Spleen (tissue), 7 donors: ENCODE measurements around the gene PCNX3.

Source experiments
- POLR2AphosphoS5 ChIP-seq, 3 donors: sonication (generic); formaldehyde crosslinking; IDR thresholded peaks; one replicate each; pipeline ENCODE4 v1.5.1; 2017; ENCODE audit warnings: antibody characterized with exemption in 3 of 3
- TF ChIP-seq, protein P1 (sequence below), 11 experiments: fragments of 200-600 bp in 7 of 11; fragments of 450-650 bp in 4 of 11; sonication (generic) in 4 of 11; IDR thresholded peaks in 8 of 11; conservative IDR thresholded peaks in 3 of 11; 1 replicate in 7 of 11; 2 replicates in 4 of 11; pipeline versions ENCODE4 v1.4.0 to v1.8.0; 2016 to 2021; ENCODE audit warnings: antibody characterized with exemption in 11 of 11, inconsistent platforms in 4 of 11, mild to moderate bottlenecking in 1 of 11
- donor health status: DM: no; HTN: no; CAD: no; lungs with moderate emphysema.
- donor health status: DM: no; HTN: no; CAD: no.
- donor health status: DM: no; HTN: no; CAD: no.

DNA sequence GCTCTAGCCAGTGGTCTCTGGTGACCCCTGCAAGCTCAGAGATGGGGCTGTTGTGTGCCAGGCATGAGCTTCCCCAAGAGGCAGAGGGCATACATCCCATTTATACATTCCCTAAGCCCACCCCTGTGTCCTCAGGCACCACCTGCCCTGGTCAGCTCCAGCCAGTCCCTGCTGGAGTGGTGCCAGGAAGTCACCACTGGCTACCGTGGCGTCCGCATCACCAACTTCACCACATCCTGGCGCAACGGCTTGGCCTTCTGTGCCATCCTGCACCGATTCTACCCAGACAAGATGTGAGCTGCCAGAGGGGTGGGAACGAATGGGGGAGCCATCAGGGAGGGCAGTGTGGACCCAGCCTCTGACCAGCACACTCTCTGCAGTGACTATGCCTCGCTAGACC lies 31.5 kb upstream of the PCNX3 start:
- peak; percentile 46 to 64 (median 48) for TF ChIP-seq POLR2AphosphoS5 (IDR thresholded peaks at IDR 0.05)
- TF ChIP-seq, protein P1, sequence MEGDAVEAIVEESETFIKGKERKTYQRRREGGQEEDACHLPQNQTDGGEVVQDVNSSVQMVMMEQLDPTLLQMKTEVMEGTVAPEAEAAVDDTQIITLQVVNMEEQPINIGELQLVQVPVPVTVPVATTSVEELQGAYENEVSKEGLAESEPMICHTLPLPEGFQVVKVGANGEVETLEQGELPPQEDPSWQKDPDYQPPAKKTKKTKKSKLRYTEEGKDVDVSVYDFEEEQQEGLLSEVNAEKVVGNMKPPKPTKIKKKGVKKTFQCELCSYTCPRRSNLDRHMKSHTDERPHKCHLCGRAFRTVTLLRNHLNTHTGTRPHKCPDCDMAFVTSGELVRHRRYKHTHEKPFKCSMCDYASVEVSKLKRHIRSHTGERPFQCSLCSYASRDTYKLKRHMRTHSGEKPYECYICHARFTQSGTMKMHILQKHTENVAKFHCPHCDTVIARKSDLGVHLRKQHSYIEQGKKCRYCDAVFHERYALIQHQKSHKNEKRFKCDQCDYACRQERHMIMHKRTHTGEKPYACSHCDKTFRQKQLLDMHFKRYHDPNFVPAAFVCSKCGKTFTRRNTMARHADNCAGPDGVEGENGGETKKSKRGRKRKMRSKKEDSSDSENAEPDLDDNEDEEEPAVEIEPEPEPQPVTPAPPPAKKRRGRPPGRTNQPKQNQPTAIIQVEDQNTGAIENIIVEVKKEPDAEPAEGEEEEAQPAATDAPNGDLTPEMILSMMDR (IDR thresholded peaks at IDR 0.05 in 8 of 11, conservative IDR thresholded peaks at IDR 0.05 in 3 of 11), result no peak
